T-helper 1 cell (primary cell): ENCODE measurements around the gene STK39.

Experiments used
- DNase-seq, 5 donors: peaks; one replicate each; pipeline ENCODE4 v3.0.0-alpha.2; 2012 to 2020

The STK39 gene

DNA sequence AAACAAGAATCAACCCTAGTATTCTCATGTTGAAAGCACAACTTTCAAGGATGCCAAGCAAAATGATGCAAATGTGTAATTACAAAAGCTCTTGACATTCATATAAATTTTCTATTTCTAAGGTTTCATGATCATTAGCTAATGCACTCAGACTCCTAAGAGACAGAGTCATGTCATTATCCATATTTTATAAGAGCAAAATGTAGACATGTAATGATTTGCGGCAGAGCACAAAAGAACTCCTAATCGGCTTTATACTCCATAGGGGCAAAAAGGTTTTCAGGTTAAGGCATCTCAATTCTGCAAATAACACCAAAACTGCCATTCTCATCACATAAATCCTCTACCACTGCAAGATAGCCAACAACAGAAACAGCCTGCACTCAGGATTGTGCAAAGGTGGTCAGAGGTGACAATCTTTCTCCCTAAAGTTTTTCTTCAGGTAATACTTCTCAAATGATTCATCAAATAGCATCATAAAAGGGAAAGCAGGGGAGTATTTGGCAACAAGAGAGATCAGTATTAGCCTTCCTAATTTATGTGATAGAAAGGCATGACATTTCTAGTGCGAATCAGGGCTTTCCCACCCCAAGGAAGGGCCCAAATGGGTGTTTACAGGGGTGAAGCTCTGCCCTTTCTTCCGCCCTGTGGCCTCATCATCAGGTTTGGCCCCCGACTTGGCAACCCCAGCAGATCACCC, 64.7 kb downstream of the STK39 start:
- no peak for DNase-seq

GRCh38 chr2:168181825-168182224, 65.6 kb downstream of the STK39 start:
- no peak for DNase-seq

GRCh38 chr2:168180914-168181313, 66.5 kb downstream of the STK39 start:
- DNase-seq = no peak

DNA sequence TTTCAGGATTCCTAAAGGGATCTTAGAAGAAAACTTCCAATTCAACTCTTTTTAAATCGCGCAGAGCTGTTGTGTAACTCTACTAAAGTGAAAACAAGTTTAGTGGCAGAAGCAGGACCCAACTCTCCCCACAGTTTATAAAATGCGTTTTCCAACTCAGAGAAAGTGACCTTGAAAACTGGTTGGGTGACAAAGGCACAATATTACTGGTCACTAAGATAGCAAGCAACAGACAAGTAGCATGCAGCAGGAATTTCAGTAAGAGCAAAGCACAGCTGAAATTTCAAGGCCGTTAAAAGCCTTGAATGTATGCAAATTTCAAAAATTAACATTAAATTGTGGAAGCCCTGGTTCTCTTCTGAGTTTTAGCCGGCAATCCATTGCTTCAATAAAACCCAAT, 66.9 kb downstream of the STK39 start:
- no peak for DNase-seq

- DNase-seq = no peak
Measured at GRCh38 chr2:168179592-168179991, 67.8 kb downstream of the STK39 start.

GRCh38 chr2:168178520-168179324, 68.7 kb downstream of the STK39 start:
- peak in 1 of 5 donors; percentile 12 for DNase-seq

GRCh38 chr2:168176402-168176801, 71.0 kb downstream of the STK39 start:
- DNase-seq = no peak

GRCh38 chr2:168175469-168175868, 71.9 kb downstream of the STK39 start:
- DNase-seq = no peak

DNA sequence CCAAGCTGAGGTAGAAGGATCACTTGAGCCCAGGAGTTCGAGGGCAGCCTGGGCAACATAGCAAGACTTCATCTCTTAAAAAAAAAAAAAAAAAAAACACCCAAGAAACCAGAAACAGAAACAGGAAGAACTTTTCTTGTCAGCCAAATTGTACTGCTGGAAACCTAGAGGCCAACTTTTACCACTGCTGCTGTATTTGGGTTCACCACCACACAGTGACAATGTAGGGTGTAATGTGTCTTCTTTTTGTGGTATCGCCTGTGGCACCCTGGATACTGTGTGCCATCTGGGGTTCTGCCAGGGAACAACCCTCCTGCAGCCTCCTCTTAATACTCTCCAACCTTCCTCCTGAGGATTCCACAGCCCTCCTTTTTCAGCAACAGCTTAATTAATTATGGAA, 72.6 kb downstream of the STK39 start:
- peak in 1 of 5 donors; percentile 66 for DNase-seq

DNA sequence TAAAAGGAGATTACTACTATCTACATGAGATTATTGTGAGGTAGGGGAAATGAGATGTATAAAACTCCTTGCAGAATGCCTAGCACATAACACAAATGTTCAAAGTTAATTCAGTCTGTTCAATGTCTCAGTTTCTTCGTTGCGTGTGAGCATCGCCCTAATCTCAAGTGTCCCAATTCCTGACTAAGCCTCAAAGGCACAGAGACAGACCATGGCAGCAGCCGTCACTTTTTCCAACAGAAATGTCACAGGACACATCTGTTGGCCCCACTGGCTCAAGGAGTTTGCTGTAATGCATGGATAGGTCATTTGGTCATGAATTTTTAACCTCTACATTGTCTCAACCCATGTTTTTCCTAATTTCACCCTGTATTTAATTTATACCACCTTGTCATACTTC, 75.3 kb downstream of the STK39 start:
- DNase-seq = no peak

DNA sequence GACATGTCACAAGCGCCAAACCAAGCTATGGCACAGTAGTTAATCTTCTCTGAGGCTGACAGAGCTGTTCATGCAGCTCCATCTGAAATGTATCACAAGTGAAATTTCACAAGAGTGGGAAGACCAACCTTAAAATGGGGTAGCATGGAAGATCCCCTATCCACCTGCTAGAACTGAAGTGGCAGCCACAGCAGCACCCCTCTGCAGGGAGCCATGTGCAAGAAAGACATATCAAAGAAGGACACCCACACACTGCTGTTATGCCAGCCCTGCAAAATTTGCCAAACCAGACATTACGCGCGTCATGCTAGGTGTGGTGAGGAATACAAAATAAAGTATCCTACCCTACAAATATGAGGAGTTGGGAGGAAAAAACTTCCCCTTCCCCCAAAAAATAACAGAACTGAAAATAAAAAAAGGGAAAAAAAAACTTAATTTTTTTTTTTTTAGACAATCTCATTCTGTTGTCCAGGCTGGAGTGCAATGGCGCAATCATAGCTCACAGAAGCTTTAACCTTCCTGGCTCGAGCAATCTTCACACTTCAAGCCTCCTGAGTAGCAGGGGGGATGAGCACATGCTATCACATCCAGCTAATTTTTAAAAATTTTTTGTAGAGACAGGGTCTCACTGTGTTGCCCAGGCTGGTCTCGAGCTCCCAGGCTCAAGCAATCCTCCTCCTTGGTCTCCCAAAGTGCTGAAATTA, 76.2 kb downstream of the STK39 start:
- DNase-seq = no peak

DNA sequence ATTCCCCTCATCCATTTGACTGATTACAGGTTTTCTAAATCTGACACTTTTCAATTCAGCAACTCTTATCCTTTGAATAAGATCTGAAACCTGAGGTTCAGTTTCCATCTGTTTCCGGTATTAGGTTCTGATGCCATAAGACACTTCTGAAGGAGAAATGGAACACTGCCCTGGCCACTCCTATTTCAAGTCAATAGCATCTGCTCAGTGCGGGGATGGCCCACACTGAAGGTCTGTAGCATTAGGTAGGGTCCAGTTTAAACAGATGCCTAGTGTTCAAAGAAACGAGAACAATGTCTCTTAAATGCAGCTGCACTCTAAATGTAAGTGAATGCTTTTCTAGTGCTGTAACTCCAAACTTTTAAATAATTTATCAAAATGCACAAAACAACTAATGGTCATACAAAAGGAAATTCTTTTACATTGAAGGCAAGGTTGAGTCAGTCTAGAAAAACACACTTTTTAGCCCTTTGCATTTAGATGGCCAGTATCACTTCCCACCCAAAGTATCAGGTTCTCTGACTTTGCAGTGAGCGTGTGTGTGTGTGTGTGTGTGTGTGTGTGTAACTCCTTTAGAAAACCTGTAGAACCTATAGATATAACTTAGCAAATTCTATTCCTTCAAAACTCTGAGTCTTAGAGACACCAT, 78.2 kb downstream of the STK39 start:
- no peak for DNase-seq

GRCh38 chr2:168167511-168168263, 79.7 kb downstream of the STK39 start:
- no peak for DNase-seq

GRCh38 chr2:168166902-168167510, 80.4 kb downstream of the STK39 start:
- DNase-seq = peak in 1 of 5 donors; percentile 8

- DNase-seq = no peak
Measured at GRCh38 chr2:168165985-168166901, 81.2 kb downstream of the STK39 start.

GRCh38 chr2:168165397-168165796, 82.0 kb downstream of the STK39 start:
- no peak for DNase-seq

GRCh38 chr2:168160897-168161296, 86.5 kb downstream of the STK39 start:
- peak in 1 of 5 donors; percentile 30 for DNase-seq

- no peak for DNase-seq
Measured at GRCh38 chr2:168159754-168160585, 87.4 kb downstream of the STK39 start.

GRCh38 chr2:168158586-168158985, 88.8 kb downstream of the STK39 start:
- no peak for DNase-seq

DNA sequence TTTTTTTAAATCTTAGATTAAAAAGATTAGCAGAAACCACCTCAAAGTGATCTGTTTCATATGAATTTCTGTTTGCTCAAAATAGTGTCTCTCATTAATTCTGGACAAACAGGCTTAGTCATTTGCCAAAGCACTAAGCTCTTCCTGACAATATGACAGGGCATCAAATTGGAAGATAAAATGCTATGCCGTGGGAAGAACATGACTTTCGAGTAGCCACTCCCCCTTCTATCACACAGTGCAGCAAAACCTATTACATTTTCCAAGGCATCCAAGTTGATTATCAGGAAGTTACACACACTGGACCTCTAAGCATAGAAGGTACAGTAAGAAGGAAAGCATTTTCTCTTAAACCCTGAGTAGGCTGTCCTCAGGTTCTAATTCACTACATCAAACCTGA, 89.5 kb downstream of the STK39 start:
- no peak for DNase-seq
